Upper lobe of left lung (tissue), 4 donors: Measurements from ENCODE around the gene TSSK3.

Experiments
- CTCF ChIP-seq, 6 experiments: fragments of 450-650 bp in 4 of 6; fragments of 200-600 bp in 2 of 6; sonication (generic) in 2 of 6; IDR thresholded peaks; one replicate each; pipeline ENCODE4 v1.5.1; 2016 to 2019; ENCODE audit warnings: antibody characterized with exemption in 6 of 6
- EP300 ChIP-seq, 4 donors: sonication (generic); formaldehyde crosslinking; IDR thresholded peaks; one replicate each; pipeline ENCODE4 v1.5.1; 2017; ENCODE audit warnings: antibody characterized with exemption in 4 of 4, control low read depth in 2 of 4
- POLR2A ChIP-seq, 4 donors: fragments of 450-650 bp; IDR thresholded peaks; one replicate each; pipeline ENCODE4 v1.5.1; 2016 to 2017; ENCODE audit warnings: antibody characterized with exemption in 4 of 4, mild to moderate bottlenecking in 2 of 4

GRCh38 chr1:32349211-32349708 is 13.1 kb upstream of the TSSK3 start:
- TF ChIP-seq EP300 (IDR thresholded peaks at IDR 0.05) = no peak
- TF ChIP-seq CTCF (IDR thresholded peaks at IDR 0.05) = no peak
- no peak for TF ChIP-seq POLR2A (IDR thresholded peaks at IDR 0.05)
